HG03432 (cell line): ENCODE results near the gene ANKRD40.
A peak's percentile ranks its signal among the peaks of the same experiment; 100 is the strongest.
"Not testable (repeated sequence)": the region's sequence is repeated elsewhere in the genome, so short reads cannot be mapped to it uniquely, and the experiment has no call there.

Experiments
- ATAC-seq: cut with Tn5 transposase; IDR thresholded peaks from one replicate; pipeline ENCODE4 v1.9.1; 2021; ENCODE audit warnings: mild to moderate bottlenecking, moderate library complexity; ENCODE audit not compliant: unreplicated experiment

ANKRD40 gene, protein sequence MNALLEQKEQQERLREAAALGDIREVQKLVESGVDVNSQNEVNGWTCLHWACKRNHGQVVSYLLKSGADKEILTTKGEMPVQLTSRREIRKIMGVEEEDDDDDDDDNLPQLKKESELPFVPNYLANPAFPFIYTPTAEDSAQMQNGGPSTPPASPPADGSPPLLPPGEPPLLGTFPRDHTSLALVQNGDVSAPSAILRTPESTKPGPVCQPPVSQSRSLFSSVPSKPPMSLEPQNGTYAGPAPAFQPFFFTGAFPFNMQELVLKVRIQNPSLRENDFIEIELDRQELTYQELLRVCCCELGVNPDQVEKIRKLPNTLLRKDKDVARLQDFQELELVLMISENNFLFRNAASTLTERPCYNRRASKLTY

GRCh38 chr17:50707289-50708049, at the start of gene ANKRD40:
TSS of gene ANKRD40 (minus strand) at chr17:50707914. CDS start at chr17:50707654, 260 bp downstream.
- peak; percentile 84 for ATAC-seq

GRCh38 chr17:50754521-50754920, 46.8 kb upstream of the ANKRD40 start:
- ATAC-seq: no peak

DNA sequence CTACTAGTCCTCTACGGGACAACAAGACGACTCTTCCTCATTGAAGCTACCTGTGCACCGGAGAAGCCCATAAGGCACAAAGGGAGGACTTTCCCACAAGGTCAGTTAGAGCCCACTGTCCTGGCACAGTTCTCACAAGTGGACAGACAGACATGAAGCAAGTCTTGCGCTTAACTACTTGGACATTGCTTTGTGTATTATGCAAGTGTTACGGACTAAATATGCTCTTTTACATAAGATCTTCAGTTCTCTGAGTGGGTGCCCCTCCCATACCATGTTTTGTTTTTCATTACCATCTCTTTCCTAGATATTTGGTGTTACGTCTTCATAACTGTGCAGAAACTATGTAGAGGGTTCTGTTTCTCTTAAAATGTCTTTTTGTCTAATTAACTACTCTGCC, 41.5 kb upstream of the ANKRD40 start:
- ATAC-seq: no peak

DNA sequence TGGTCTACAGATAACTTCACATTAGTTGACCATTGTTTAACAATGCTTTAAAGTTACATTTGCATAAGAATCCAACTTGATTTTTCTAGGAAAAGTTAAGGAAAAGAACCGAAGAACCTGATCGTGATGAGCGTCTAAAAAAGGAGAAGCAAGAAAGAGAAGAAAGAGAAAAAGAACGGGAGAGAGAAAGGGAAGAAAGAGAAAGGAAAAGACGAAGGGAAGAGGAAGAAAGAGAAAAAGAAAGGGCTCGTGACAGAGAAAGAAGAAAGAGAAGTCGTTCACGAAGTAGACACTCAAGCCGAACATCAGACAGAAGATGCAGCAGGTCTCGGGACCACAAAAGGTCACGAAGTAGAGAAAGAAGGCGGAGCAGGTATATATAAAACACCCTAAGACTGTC, 37.9 kb upstream of the ANKRD40 start:
- no peak for ATAC-seq

GRCh38 chr17:50739098-50739497, 31.4 kb upstream of the ANKRD40 start:
- no peak for ATAC-seq

DNA sequence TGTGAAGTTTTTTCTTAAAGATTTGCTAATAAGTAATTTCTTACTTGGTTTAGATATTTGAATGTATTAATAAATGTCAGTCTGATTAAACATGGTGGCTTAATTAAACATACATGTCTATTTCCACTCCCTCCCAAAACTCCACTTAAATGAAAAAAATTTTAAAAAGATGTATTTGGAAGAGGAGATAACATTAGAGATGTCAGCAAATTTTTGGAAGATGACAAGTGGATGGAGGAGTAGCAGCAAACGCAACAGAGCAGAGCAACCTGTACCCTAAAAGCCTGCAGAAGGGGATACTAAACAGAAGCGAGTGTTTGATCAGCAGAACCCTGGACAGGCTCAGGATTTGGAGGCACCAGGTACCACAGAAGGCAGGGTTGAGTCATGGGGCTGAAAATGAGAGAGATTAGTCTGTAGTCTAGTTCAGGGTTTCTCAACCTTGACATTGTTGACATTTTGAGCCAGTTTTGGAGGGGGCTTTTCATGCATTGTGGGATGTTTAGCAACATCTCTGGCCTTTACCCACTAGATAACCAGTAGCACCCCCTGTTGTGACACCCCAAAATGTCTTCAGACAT, 29.5 kb upstream of the ANKRD40 start:
- ATAC-seq: no peak

DNA sequence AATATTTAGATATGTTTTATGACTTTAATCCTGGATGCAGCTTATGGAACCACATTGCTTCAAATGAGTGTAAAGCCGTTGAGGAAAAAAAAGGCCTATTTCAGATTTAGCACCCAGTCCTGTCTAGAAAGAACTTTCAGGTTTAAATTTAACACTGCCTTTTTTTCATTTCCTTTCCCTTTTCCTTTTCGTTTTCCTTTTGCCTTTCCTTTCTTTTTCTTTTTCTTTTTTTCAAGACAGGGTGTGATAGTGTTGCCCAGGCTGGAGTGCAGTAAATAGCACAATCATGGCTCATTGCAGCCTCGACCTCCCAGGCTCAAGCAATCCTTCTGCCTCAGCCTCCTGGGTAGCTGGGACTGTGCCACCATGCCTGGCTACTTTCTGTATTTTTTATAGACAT, 27.6 kb upstream of the ANKRD40 start:
- no peak for ATAC-seq

- ATAC-seq: no peak
Measured at GRCh38 chr17:50731575-50732460, 24.1 kb upstream of the ANKRD40 start.

DNA sequence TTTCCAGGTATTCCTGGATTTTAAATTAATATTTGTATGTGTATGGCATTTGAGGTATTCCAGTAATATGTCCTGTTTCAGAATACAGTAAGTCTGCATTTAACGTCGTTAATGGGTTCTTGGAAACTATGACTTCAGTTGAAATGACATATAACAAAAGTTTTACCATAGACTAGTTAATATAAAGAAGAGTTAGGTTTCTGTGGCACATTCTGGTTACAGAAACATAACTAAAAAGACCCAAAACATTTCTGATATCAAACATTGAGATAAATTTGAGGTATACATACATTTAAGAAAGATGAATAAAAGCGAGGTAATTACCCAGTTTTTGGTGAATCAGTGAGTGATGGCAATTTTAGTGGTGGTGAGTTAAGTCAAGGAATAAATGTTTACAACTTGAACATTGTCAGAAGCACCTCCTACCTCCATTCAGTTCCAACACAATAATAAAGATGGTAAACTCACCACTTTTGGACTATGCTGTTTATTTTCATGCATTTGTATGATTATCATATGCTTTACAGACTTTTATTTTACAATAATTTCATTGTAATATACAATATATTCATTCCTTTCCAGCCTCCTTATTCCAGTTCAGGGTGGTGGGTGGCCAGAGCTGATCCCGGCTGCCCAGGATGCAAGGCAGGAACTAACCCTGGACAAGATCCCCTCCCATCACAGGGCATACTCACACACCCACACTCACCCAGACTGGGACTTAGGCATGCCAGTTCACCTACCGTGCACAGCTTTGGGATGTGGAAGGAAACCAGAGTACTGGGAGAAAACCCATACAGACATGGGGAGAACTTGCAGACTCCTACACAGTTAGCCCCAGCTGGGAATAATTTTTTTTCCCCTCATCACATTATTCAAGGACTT, 21.4 kb upstream of the ANKRD40 start:
- no peak for ATAC-seq

- no peak for ATAC-seq
Measured at GRCh38 chr17:50728112-50728429, 20.4 kb upstream of the ANKRD40 start.

DNA sequence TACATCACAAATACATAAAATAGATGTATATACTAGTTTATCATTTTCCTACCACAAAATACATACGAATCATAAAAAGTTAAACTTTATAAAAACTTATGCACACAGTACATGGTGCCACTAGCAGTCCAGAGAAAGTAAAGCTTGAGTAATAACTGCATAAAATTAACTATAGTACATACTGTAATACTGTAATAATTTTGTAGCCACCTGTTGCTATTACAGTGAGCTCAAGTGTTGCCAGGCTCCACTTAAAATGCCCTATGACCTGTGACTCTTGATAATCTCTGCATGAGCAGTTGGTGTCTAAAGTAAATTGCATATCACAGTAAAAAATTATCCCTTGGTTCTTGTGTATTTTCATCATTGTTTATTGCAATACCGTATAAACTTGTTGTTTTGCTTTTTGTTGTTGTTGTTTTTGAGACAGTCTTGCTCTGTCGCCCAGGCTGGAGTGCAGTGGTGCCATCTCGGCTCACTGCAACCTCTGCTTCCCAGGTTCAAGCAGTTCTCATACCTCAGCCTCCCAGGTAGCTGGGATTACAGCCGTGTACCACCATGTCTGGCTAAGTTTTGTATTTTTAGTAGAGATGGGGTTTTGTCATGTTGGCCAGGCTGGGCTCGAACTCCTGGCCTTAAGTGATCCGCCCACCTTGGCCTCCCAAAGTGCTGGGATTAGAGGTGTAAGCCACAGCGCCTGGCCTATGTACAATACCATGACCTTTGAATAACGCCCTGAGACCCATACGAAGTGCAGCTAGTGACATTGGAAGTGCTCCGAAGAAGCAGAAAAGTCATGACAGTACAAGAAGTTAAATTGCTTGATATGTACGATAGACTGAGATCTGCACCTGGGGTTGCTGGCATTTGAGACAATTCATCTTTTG, 18.3 kb upstream of the ANKRD40 start:
- ATAC-seq: no peak

DNA sequence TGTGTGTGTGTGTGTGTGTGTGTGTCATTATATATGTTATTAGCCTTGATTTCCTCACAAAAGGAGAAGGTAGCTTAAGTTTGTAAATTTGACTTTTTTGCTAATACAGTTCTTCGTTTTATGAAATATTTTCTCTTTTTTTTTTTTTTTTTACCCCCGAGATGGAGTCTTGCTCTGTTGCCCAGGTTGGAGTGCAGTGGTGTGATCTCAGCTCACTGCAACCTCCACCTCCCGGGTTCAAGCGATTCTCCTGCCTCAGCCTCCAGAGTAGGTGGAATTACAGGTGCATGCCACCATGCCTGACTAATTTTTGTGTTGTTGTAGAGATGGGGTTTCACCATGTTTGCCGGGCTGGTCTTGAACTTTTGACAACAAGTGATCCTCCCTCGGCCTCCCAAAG, 16.9 kb upstream of the ANKRD40 start:
- ATAC-seq: not testable (repeated sequence)

GRCh38 chr17:50722746-50723145, 15.0 kb upstream of the ANKRD40 start:
- no peak for ATAC-seq

GRCh38 chr17:50721194-50722010, 13.7 kb upstream of the ANKRD40 start:
- no peak for ATAC-seq

- no peak for ATAC-seq
Measured at GRCh38 chr17:50719924-50720794, 12.4 kb upstream of the ANKRD40 start.

GRCh38 chr17:50719144-50719923, 11.6 kb upstream of the ANKRD40 start, which contains the start of gene LUC7L3:
TSS of gene LUC7L3 (plus strand) at chr17:50719603. CDS start at chr17:50719733, 130 bp downstream.
- peak; percentile 95 for ATAC-seq
